HG02840 (cell line): ENCODE measurements around the gene SYNE1.
"Not testable (repeated sequence)": the region's sequence is repeated elsewhere in the genome, so short reads cannot be mapped to it uniquely, and the experiment has no call there.

Experiments used
- ATAC-seq: cut with Tn5 transposase; IDR thresholded peaks from one replicate; pipeline ENCODE4 v1.9.1; 2021; ENCODE audit warnings: mild to moderate bottlenecking, moderate library complexity, moderate number of reproducible peaks; ENCODE audit not compliant: unreplicated experiment, low FRiP score

Gene SYNE1

DNA sequence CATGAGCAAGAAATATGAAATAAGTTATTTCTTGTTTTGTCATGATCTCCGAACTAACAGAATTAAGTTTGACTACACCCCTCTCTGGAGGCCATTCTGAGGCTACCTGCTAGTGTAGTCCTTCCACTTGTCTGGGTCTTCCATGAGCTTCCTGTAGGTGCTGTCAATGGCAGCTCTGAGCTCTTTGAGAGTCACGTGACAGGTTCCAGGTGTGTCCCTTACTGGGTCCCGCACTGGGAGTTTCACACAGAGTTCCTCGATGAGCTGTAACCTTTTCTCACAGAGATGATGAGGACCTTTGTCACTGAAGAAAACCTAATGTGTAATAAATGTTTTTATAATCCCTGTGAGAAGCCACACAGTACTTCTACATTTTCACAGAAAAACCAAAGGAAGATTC, 186.6 kb downstream of the SYNE1 start:
- no peak for ATAC-seq

GRCh38 chr6:152441902-152442301, 195.3 kb downstream of the SYNE1 start:
- ATAC-seq, result no peak

DNA sequence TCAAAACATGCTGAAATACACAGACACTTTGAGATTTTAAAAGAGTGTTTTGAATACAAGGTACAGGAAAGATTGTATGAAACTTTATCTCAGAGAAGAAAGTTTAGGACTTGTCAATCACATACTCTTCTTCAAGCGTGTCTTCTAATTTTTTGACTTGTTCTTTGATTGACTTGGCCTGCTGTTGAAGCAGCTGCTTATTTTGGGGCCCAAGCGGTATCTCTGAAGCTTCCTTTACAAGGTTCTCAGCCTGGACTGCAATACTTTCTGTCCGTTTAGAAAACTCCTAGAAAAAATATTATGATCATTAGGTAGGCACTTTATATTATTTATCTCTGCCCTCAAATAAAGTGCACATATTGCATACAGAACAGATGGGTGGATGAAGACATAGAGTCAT, 201.3 kb downstream of the SYNE1 start:
- ATAC-seq, result no peak

GRCh38 chr6:152432758-152433157, 204.4 kb downstream of the SYNE1 start:
- no peak for ATAC-seq

- no peak for ATAC-seq
These were observed 209.0 kb downstream of the SYNE1 start for GRCh38 chr6:152428126-152428525.

DNA sequence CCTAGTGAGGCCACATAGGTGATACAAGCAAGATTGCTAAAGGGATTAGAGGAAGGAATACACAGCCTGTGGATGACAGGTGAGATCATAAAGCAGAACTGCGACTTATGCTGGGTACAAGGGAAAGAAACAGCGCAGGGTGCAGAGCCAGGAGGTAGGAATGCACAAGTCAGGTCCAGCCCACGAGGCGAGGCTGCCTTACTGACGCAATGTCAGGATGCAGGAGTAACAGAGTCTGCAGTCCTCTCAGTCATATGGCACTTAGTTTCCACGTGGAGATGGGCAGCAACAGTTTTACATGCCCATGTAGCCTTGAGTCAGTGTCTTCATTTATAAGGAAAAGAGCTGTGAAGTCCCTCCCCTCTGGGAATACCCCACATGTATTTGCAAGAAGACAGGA, 210.9 kb downstream of the SYNE1 start:
- no peak for ATAC-seq

- ATAC-seq, result no peak
These were observed 213.7 kb downstream of the SYNE1 start for GRCh38 chr6:152423216-152424103.

DNA sequence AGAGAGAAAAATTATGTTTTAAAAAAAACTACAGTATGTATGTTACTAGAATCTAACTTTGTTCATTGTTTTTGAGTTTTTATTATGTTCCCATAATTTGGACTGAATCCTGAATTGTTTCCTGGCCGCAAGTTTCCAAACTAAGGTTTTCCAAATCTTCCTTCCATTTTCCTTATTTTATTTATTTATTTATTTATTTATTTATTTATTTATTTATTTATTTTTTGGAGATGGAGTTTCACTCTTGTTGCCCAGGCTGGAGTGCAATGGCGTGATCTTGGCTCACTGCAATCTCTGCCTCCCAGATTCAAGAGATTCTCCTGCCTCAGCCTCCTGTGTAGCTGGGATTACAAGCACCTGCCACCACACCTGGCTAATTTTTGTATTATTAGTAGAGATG, 215.7 kb downstream of the SYNE1 start:
- not testable (repeated sequence) for ATAC-seq

DNA sequence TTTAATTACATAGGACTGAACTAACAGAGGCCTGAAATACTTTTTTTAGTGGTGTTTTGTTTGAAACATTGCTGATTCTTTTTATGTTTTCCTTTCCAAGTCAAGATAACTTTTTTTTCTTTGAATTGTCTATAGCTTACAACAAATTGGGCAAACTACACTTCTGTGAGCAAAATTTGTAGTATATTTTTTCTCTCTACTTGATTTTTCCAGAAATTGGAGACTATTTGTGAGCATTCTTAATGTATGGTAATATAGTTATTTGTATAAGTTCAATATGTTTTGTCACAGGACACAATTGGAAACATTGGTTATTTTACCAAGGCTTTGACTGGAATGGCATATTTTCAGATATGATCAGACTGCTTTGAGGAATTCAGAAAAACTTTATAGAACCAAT, 216.5 kb downstream of the SYNE1 start:
- ATAC-seq, result no peak

GRCh38 chr6:152418551-152418950, 218.6 kb downstream of the SYNE1 start:
- ATAC-seq, result no peak

- ATAC-seq, result no peak
These were observed 220.5 kb downstream of the SYNE1 start for GRCh38 chr6:152416652-152417051.

GRCh38 chr6:152404936-152405595, 232.1 kb downstream of the SYNE1 start:
- ATAC-seq, result no peak

DNA sequence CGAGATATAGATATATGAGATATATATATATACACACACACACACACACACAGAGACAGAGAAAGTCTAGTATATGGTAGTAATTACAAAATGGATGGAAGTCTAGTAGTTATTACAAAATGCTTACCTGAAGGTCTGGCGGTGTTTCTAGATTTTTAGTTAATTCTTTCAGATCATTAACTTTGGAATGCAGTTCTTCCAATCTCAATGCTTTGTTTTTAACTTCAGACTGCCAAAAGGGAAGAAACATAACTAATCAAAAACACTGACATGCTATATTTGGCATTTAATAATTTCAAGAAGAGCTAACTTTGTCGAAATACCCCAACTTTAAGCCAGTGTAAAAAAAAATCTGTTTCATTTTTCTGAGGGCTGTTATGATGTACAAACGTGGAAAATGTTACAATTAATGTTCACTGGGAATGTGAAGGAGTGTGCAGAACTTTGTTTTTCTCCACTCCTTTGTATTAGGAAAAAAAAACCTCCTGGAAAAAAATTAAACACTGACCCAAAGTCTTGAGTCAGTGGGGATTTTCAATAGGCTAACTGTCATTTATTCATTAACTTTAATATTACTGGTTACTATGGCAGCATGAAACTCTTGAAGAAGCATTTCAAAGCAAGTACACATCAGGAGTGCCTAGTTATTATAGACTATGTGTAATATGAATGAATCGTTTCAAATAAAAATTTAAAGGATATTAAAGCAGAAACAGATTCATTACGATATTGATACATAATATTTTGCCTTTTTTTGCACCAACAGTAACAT, 232.9 kb downstream of the SYNE1 start:
- ATAC-seq, result peak; percentile 64

DNA sequence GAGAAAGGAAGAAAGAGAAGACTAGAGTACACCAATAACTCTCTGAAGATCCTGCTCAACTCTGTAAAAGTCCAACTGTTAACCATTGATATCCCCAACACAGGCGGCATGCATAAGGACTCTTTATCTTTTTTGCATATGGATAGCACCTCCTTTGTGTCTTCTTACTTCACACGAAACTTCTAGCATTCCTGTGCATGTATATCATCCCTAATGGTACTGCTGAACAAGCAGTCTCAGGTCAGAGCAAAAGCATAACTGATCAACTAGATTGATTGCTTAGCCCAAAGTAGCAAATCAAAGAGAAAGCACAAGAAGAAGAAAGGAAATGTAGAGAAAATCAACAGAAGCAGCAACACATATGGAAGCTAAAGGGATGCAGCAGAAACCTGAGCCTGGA, 234.4 kb downstream of the SYNE1 start:
- ATAC-seq, result no peak

- ATAC-seq, result no peak
These were observed 235.2 kb downstream of the SYNE1 start for GRCh38 chr6:152401978-152402377.

DNA sequence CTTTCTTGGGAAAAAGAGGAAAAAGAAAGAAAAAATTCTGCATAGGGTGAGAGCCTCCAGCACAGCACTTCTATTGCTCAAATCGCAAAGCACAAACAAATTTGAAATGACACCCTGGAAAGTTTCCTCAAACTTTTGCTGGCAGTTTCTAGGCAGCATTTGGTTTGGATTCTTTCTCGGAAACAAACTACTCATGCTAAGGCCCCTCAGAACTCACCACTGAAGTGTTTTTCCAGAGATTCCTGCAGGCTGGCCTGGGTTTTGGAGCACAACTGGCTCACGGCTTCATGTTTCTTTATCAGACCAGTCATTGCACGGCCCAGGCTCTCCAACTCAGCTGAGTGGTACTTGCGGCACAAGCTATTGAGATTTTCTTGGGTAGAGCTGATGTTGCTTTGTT, 237.8 kb downstream of the SYNE1 start:
- no peak for ATAC-seq

- no peak for ATAC-seq
These were observed 238.2 kb downstream of the SYNE1 start for GRCh38 chr6:152398993-152399392.

- no peak for ATAC-seq
These were observed 238.8 kb downstream of the SYNE1 start for GRCh38 chr6:152398316-152398715.

- no peak for ATAC-seq
These were observed 242.9 kb downstream of the SYNE1 start for GRCh38 chr6:152394303-152394702.

- no peak for ATAC-seq
These were observed 245.8 kb downstream of the SYNE1 start for GRCh38 chr6:152391179-152391880.

DNA sequence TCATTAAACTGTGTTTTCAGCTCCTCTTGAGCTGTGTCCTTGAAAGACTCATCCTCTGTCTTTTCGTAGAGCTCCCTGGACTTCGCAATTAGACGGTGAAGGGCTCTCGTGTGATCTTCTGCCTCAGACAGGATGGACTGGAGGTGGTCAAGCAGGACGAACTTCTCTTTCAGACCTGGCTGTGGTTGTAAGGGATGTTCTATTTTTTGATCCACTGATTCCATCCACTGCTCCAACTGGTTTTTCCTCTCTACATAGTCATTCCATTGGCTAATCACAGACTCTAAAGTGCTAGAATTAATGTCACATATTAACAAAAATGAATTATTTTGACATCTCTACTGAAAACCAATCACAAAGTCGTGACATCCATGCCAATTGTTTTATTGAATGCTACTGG, 250.1 kb downstream of the SYNE1 start:
- ATAC-seq, result no peak
